HG03025 (cell line): ENCODE results near the gene MRTFA.
"Not testable (repeated sequence)": the region's sequence is repeated elsewhere in the genome, so short reads cannot be mapped to it uniquely, and the experiment has no call there.

Experiments used
- ATAC-seq: cut with Tn5 transposase; IDR thresholded peaks from one replicate; pipeline ENCODE4 v1.9.1; 2021; ENCODE audit warnings: mild to moderate bottlenecking, moderate library complexity; ENCODE audit not compliant: unreplicated experiment, low FRiP score

Gene MRTFA

DNA sequence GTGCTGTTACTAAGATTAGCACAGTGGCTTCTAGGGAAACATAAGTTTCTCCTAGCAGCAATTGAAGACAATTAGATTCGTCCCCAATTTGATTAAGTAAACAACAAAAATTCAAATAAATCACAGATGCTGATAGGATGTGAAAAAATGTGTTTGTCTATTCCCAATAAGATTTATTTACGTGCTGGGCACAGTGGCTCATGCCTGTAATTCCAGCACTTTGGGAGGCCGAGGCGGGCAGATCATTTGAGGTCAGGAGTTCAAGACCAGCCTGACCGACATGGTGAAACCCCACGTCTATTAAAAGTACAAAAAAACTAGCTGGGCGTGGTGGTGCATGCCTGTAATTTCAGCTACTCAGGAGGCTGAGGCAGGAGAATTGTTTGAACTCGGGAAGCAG, 128.5 kb downstream of the MRTFA start:
- not testable (repeated sequence) for ATAC-seq

DNA sequence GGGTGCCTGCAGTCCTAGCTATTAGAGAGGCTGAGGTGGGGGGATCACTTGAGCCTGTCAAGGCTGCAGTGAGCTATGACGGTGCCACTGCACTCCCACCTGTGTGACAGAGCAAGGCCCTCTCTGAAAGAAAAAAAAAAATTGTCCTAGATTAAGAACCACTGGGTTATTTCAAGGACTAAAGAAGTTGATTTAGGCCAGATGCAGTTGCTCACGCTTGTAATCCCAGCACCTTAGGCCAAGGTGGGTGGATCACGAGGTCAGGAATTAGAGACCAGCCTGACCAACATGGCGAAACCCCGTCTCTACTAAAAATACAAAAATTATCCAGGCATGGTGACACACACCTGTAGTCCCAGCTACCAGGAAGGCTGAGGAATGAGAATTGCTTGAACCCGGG, 129.0 kb downstream of the MRTFA start:
- no peak for ATAC-seq

DNA sequence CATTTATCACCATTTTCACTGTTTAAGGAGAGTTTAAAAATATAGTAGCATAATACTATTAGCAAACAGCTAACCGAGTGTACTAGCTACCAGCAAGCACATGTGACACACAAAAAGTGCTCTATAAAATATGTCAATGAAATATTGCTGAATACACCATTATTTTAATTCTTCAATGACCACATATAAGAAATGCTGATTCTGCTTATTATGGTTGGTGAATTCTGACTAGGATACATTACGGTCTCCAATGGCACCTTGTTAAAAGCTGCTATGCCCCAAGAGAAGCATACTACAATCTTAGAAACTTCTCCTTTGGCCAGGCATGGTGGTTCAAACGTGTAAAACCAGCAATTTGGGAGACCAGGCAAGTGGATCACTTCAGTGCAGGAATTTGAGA, 129.8 kb downstream of the MRTFA start:
- no peak for ATAC-seq

DNA sequence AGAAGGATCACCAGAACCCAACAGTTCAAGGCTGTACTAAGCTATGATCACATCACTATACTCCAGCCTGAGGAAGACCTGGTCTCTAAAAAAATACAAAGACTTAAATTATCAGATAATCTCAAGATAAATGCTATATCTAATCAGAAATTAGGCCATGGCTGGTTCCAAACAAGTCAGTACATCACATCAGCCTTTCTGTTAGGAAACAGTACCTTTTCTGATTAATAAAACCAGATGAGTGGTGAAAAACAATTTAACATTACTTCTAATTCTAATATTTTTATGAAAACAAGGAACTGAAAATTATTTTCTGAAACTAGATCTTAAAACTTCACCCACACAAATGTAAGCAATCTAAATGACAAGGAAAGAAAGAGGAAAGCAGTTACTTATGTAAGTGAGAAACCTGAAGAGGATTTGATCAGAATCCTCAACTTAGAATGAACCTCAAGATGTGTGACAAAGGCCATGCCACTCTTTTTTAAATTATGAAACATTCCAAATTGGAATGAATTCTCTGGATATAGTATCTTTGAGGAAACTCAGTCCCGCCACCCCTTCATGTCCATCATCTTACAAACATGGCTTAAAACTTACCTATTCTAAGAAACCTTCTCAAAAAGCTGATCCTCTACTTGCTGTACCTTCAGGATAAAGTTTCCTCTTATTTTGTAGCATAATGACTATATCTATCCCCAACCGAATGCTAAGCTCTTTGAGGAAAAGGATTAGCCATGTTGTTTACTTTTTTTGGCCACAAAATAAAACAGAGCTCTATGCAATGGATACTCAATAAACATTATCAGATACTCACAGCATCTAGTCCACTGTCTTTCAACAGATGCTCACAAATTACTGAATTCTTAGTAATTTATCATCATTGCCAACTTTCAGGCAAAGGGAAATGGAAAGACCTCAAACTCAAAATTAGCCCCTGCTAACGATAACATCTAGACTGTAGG, 132.0 kb downstream of the MRTFA start:
- ATAC-seq = no peak

DNA sequence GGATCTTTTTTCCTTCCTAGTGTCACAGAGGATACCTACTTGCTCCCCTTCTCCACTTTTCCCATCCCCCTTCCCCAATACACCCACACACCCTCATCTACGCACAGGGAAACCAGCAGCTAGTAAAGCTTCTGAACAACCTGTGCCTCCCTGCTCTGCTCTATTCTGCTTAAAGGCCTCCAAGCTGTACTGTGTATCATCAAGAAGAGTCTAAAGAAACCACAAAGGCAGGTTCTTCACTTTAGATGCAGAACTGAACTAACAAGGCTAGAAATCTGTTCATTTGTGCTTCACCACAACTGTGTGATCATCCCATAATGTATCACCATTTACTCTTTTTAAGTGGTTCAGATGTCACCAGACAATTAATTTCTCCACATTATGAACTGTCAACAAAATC, 133.6 kb downstream of the MRTFA start:
- no peak for ATAC-seq

DNA sequence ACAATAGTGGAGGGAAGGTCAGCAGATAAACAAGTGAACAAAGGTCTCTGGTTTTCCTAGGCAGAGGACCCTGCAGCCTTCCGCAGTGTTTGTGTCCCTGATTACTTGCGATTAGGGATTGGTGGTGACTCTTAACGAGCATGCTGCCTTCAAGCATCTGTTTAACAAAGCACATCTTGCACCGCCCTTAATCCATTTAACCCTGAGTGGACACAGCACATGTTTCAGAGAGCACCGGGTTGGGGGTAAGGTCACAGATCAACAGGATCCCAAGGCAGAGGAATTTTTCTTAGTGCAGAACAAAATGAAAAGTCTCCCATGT, 136.1 kb downstream of the MRTFA start:
- ATAC-seq = not testable (repeated sequence)

DNA sequence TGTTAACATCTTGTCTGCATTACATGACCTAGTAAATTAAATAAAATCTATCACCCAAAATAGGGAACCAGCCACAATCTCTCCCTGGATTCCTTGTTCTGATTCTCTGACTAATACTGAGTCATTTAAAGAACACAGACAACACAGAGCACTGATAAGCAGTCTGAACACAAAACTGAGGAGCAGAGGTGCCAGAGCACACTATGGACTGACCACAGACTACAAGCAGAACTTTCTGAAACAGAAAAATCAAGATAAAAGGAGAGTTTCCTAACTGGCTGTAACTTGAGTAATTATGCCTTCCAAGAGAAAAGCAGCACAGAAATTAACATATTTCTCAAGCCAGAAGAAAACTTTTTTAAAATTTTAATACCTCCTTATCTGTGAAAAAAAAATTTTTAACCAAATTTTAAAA, 137.3 kb downstream of the MRTFA start:
- no peak for ATAC-seq

DNA sequence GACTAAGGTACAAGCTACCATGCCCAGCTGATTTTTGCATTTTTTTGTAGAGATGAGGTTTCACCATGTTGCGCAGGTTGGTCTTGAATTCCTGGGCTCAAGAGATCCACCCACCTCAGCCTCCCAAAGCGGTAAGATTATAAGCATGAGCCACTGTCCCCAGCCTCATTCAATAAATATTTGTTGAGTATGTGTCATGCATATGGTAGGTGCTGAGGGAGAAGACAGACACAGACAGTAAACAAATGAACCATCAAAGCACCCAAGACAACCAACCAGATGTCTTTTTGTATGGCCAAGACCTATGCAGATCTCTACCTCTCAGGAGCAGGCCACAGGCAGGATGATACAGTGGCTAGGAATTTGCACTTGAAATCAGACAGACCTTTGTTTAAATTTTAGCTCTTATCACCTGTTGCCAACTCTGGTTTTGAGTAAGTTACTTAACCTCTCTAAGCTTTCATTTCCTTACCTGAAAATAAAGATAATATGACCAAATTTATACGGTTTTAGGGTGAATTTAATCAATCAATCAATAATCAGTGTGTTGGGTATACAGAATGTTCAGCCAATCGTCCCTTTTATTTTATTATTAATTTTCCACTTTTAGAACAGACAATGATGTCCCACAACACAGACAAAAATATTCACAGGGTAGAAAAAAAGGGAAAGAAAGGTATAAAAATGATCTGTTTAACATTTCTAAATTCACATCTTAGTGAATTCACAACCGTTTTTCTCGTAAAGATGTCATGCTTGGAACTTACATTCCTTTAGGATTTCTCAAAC, 137.9 kb downstream of the MRTFA start:
- no peak for ATAC-seq

DNA sequence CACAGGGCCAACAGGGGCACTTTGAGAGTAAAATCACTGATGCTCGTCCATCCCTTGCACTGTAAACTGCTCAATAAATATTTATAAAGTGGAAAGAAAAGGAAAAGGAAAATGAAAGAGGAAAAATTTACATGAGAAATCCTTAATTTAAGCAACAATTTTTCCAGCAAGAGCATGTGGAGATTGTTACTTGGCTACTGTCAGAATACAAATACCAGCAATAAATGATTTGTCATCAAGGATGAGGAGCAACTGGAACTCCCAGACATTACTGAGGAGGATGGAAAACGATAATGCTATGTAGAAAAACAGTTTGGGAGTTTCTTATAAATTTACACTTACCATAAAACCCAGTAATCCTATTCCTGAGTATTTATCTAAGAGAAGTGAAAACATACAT, 143.1 kb downstream of the MRTFA start:
- ATAC-seq = no peak

DNA sequence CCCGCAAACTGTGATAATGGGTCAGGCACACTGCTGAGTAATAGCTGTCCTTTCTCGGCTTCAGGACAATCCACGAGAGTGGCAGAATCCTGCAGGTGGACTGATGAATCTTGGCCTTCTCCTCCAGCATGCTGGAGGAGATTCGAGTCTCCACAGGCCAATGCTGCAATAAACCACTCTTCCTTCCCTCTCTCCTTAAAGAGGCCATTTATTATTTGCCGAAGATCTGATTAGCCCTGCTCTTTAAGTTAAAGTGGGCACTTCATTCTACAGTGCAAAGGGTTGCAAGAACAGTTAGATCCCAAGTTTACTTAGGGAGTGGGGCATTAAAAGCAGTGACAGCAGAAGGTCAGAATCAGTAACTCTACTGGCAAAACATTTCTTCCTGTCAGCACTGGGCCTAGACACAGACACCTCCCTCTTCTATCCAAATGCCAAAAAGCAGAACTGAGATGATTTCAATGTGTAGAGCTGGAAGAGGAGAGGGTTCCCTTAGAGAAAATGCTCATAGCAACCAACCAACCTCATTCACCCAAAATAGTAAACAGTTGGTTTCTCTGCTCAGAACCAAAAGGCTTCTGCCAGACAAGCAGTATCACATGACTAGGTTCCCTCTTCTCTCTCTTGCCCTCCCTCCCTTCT, 144.4 kb downstream of the MRTFA start:
- ATAC-seq = peak; percentile 91

DNA sequence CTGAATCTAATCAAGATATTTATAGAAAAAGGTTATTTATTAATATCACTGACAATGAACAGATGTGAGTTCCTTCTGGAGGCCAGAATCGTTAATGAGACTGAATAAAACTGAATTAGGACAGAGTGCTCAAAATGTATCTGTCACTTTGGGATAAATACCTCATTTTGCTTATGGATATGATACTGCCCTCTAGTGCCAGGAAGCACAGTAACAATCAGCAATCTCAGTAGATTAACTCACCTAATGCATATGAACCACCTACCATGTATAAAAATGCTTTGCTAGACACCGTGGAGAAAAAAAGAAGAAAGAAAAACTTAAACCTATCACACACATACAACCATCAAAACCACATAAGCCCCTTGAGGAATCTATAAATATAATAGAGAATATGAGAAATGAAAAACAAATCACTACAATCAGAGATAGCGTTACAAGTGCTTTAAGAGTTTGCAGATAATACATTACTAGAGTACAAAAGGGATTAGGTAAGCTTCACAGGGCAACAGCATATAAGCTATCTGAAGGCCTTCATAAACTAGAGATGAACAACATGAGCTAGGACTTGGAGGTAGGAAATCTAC, 148.8 kb downstream of the MRTFA start:
- ATAC-seq = no peak

DNA sequence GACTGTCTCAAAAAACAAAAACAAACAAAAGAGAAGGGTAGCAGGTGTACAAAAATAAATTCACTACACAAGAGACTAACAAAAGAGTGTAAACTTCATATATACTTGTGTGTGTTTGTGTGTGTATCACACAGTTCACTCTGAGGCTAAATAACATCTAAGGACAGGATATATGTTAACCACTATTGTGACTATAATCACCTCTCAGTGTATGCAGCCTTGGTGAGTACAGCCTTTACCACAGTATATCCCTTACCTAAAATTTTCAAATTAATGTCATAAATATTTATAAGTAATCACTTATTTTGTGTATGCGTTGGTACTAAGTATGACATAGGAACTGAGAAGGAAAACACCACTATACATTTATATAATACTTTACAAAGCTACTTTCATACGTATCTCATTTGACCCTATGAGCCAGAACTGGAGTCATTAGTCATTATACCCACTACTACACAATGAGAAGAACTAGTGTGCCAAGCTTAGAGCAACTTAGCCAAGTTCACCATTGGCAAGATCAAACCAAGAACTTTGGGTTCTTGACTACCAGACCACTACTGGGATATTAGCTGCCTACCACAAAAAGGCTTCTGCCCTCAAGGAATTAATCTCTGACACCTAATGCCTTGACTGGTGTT, 149.4 kb downstream of the MRTFA start:
- no peak for ATAC-seq

DNA sequence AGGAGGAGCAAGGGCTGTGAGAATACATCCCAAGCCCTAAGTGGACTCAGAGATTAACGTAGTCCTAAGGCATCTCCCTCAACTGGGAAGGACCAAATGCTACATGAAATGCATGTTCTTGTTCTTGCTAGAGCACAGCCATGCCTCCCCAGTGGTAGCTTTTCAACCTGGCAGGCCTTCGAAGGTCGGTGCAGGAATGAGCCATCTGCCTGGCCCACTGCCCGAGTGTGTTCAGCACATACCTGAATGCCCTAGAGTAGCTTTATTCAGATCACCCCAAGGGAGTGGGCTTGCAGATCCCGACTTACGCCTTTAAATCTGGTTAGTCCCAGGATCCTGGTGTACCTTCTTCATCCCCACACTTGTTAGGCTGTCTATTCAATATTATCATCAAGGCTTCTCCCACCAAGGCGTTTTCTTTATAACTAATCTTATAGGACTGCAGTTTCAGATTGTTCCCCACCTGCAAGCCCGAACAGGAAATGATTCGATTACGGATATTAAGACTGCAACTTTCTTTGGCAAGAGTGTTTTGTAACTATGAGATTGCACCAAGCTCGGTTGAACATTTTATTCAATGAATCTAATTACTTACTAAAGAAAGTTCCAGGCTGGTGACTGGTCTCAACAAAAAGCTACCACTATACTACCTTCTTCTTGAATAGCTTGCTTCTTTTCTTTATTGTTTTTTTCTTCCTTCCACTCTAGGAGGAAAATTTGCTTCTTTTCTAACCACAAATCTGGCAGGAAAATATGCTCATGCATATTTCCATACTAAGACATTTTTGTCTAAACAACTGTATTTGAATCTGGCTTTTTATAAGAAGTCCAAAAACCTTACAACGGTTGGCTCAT, 150.5 kb downstream of the MRTFA start:
- no peak for ATAC-seq

DNA sequence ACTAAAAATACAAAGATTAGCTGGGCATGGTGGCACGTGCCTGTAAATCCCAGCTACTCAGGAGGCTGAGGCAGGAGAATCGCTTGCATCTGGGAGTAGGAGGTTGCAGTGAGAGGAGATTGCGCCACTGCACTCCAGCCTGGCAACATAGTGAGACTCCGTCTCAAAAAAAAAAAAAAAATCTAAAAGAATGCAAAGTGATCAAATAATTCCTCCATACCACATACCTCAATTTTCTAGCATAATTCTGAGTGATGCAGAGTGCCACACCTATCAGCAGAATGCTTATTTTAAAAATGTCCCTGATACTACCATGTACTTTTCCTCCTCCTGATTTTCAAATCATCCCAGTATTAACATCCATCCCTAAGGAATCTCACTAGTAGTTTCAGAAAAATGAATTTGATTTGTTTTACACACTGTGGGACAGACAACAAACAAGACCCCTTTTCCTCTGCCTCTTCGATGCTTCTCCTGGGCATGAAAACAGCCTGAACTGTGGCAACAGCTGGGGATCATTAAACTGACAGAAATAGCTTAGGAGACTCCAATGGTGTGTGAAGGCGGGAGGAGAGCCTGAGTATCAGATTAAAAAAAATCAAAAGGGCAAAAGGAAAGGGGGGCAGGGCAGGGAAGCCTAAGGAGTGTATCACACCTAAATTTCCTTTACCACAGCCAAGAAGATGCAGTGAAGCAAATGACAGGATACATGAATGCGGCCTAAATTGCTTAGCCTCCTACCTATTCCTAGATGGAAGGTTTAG, 151.4 kb downstream of the MRTFA start:
- ATAC-seq = no peak

DNA sequence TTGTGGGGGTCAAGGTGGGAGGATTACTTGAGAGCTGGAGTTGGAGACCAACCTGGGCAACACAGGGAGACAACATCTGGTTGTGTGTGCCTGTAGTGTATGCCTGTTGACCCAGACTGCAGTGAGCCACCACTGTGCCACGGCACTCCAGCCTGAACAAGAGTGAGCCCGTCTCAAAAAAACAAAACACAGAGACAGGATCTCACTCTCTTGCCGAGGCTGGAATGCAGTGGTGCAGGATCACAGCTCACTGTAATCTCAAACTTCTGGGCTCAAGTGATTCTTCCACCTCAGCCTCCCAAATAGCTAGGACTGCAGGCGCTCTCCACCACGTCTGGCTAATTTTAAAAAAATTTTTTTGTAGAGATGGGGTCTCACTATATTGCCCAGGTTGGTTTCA, 153.6 kb downstream of the MRTFA start:
- no peak for ATAC-seq

DNA sequence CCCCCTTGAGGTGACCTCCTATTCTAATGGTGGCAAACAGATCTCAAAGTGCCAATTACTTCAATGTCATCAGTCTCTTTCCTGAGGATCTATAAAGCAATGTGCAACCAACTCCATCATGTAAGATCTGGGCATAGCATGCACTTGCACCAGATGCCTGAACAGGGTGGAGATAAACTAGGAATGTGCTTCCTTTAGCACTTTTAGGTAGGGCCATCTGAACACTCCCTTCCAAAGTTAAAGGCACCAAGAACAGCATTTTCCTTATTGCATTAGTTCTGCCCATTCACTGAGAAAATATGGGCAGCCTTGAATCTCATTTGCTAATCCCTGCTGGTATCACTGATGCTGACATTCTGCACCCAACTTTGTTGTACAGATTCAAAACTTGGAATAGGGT, 154.1 kb downstream of the MRTFA start:
- no peak for ATAC-seq

DNA sequence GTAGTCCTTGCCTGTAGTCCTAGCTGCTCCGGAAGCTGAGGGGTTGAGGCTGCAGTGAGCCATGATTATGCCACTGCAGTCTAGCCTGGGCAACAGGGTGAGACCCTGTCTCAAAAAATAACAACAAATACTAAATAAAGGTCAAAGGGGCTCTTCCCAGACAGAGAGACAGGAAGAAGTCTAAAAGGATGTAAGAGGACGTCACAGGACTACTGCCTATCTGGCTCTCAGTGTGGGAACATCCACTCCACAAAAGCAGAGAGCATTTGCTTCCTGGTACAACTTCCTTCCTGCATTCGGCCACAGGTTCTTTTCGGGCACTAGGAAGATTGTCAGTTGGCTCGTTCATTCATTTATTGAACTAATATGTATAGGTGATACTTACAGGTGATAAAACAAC, 155.5 kb downstream of the MRTFA start:
- no peak for ATAC-seq

DNA sequence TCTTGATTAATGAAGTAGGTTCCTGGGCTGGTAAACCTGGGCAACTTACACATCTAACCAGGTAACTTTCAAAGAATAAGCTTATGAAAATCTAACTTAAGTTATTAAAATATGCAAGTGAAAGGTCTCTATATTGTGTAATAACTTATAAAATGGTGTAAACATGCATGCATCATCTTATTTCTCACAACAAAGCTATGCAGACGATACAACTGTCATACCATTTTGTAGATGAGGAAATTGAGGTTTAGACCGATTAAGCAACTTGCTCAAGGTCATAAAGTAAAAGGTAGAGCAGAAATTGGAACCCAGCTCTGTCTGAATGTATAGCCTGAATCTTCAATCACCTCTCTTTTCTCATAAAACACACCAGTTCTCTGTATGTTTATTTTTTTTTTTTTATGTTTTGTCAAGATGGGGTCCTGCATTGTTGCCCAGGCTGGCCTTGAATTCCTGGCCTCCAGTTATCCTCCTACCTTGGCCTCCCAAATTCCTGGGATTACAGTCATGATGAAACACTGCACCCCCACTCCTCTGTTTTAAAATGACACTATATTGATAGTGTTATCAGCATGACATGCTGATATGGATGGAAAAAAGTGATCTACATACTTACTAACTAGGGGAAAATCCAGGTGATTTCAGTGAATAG, 156.5 kb downstream of the MRTFA start:
- no peak for ATAC-seq
